HG03439 (cell line): ENCODE measurements around the gene SDK2.
"Not testable (repeated sequence)": the region's sequence is repeated elsewhere in the genome, so short reads cannot be mapped to it uniquely, and the experiment has no call there.

ENCODE experiments used
- ATAC-seq: cut with Tn5 transposase; IDR thresholded peaks from one replicate; pipeline ENCODE4 v1.9.1; 2021; ENCODE audit warnings: mild to moderate bottlenecking, moderate library complexity; ENCODE audit not compliant: unreplicated experiment

Gene SDK2

GRCh38 chr17:73313526-73314127, 330.6 kb downstream of the SDK2 start:
- no peak for ATAC-seq

- not testable (repeated sequence) for ATAC-seq
Measured at GRCh38 chr17:73312887-73313286, 331.4 kb downstream of the SDK2 start.

- ATAC-seq = peak; percentile 87
Measured at GRCh38 chr17:73311781-73312641, 332.2 kb downstream of the SDK2 start, which contains the start of gene CDC42EP4. TSS of gene CDC42EP4 (minus strand) at chr17:73312001. CDS start at chr17:73286500, 25,501 bp downstream.

- ATAC-seq = peak; percentile 22
Measured at GRCh38 chr17:73311428-73311780, 332.8 kb downstream of the SDK2 start.

- ATAC-seq = no peak
Measured at GRCh38 chr17:73309727-73310596, 334.3 kb downstream of the SDK2 start.

GRCh38 chr17:73308959-73309358, 335.3 kb downstream of the SDK2 start:
- not testable (repeated sequence) for ATAC-seq

GRCh38 chr17:73308017-73308823, 336.0 kb downstream of the SDK2 start:
- ATAC-seq = no peak

- ATAC-seq = no peak
Measured at GRCh38 chr17:73307130-73307529, 337.1 kb downstream of the SDK2 start.

- no peak for ATAC-seq
Measured at GRCh38 chr17:73305845-73306836, 338.1 kb downstream of the SDK2 start.

- ATAC-seq = no peak
Measured at GRCh38 chr17:73304971-73305812, 339.1 kb downstream of the SDK2 start.

- no peak for ATAC-seq
Measured at GRCh38 chr17:73304438-73304837, 339.8 kb downstream of the SDK2 start.

GRCh38 chr17:73302189-73302588, 342.1 kb downstream of the SDK2 start:
- no peak for ATAC-seq

- no peak for ATAC-seq
Measured at GRCh38 chr17:73301369-73301768, 342.9 kb downstream of the SDK2 start.

GRCh38 chr17:73300392-73300791, 343.9 kb downstream of the SDK2 start:
- ATAC-seq = no peak

GRCh38 chr17:73297934-73298861, 346.0 kb downstream of the SDK2 start:
- ATAC-seq = no peak

- no peak for ATAC-seq
Measured at GRCh38 chr17:73293480-73293911, 350.7 kb downstream of the SDK2 start.

- no peak for ATAC-seq
Measured at GRCh38 chr17:73293031-73293430, 351.2 kb downstream of the SDK2 start.
